H1 (cell line): ENCODE data around the gene SOHLH2. TPM values are rescaled to one million over a fixed set of nuclear protein-coding genes. Genes with fewer than 3 reads are reported as not detected.

Experiments used
- CTCF ChIA-PET: fragments of 300-600 bp; sonication (Branson Sonifier 250); formaldehyde crosslinking; loops from one replicate; lab custom pipeline; 2021; ENCODE audit not compliant: partially characterized antibody; lab: Charles Lee
- POLR2A ChIA-PET: fragments of 300-600 bp; sonication (Branson Sonifier 250); formaldehyde crosslinking; loops from one replicate; lab custom pipeline; 2021; ENCODE audit warnings: inconsistent platforms; ENCODE audit not compliant: partially characterized antibody; lab: Charles Lee
- DNase-seq, 2 experiments: peaks; one replicate each; pipeline versions ENCODE4 v3.0.0 to v3.0.0-alpha.2; 2010 to 2022; ENCODE audit warnings: low spot score in 2 of 2, low read depth in 1 of 2, mixed read lengths in 1 of 2
- FAIRE-seq: peaks from 2 replicates; lab custom pipeline; 2011; peaks lifted over from hg19 to GRCh38; lab: Jason Lieb, UNC
- H2AFZ ChIP-seq: 2 replicates; pipeline ENCODE4 v1.8.1; 2012; ENCODE audit warnings: low read length, inconsistent platforms
- H2AK5ac ChIP-seq: 2 replicates; pipeline ENCODE4 v1.6.1; 2013; ENCODE audit warnings: low read depth, low read length
- H2BK120ac ChIP-seq: replicated peaks from 2 replicates; pipeline ENCODE3; 2013; ENCODE audit warnings: low read depth, low read length, inconsistent platforms
- H2BK12ac ChIP-seq: 2 replicates; pipeline ENCODE4 v1.6.1; 2013; ENCODE audit warnings: low read depth, low read length
- H2BK15ac ChIP-seq: 2 replicates; pipeline ENCODE4 v1.6.1; 2013; ENCODE audit warnings: low read length
- H2BK20ac ChIP-seq: 2 replicates; pipeline ENCODE4 v1.6.1; 2013; ENCODE audit warnings: low read length
- H2BK5ac ChIP-seq: 2 replicates; pipeline ENCODE4 v1.6.1; 2013; ENCODE audit warnings: low read depth, low read length
- H3K14ac ChIP-seq: 2 replicates; pipeline ENCODE4 v1.6.1; 2013; ENCODE audit warnings: inconsistent platforms; ENCODE audit not compliant: insufficient read length
- H3K18ac ChIP-seq: 2 replicates; pipeline ENCODE4 v1.6.1; 2013; ENCODE audit warnings: low read length; ENCODE audit errors: extremely low read depth
- H3K23ac ChIP-seq: 2 replicates; pipeline ENCODE4 v1.6.1; 2013; ENCODE audit warnings: inconsistent platforms; ENCODE audit not compliant: insufficient read length
- H3K23me2 ChIP-seq: 2 replicates; pipeline ENCODE4 v1.6.1; 2013; ENCODE audit warnings: low read depth, low read length
- H3K27ac ChIP-seq: 2 replicates; pipeline ENCODE4 v1.6.1; 2011; ENCODE audit warnings: low read depth, low read length, inconsistent platforms
- H3K27me3 ChIP-seq, 4 experiments: replicated peaks in 1 of 4; 1 replicate in 1 of 4; 2 replicates in 3 of 4; pipeline versions ENCODE4 v1.6.1 to v1.8.1; 2011 to 2013; ENCODE audit warnings: low read length in 3 of 4, mild to moderate bottlenecking in 3 of 4, inconsistent platforms in 2 of 4, mixed read lengths in 2 of 4, moderate library complexity in 1 of 4; ENCODE audit not compliant: control insufficient read depth in 3 of 4, insufficient read depth in 3 of 4; ENCODE audit errors: extremely low read depth in 1 of 4
- H3K36me3 ChIP-seq, 4 experiments: 2 replicates each; pipeline versions ENCODE4 v1.6.1 to v1.8.1; 2011 to 2013; ENCODE audit warnings: mild to moderate bottlenecking in 4 of 4, low read length in 3 of 4, moderate library complexity in 2 of 4, control low read depth in 1 of 4, inconsistent platforms in 1 of 4; ENCODE audit not compliant: insufficient read depth in 4 of 4, control insufficient read depth in 2 of 4
- H3K4ac ChIP-seq: replicated peaks from 2 replicates; pipeline ENCODE3; 2013; ENCODE audit warnings: low read length, low read depth, mixed read lengths, inconsistent platforms; ENCODE audit not compliant: insufficient read length
- H3K4me1 ChIP-seq, 4 experiments: replicated peaks in 1 of 4; 1 replicate in 1 of 4; 2 replicates in 3 of 4; pipeline versions ENCODE4 v1.6.1 to v1.8.1; 2011 to 2013; ENCODE audit warnings: low read length in 3 of 4, inconsistent platforms in 2 of 4, mixed read lengths in 1 of 4; ENCODE audit not compliant: insufficient read depth in 4 of 4, control insufficient read depth in 3 of 4
- H3K4me2 ChIP-seq, 2 experiments: 2 replicates each; pipeline versions ENCODE4 v1.6.1 to v1.8.1; 2011 to 2013; ENCODE audit warnings: low read depth in 2 of 2, low read length in 2 of 2, control low read depth in 1 of 2, inconsistent platforms in 1 of 2, mild to moderate bottlenecking in 1 of 2; ENCODE audit not compliant: insufficient read depth in 1 of 2
- H3K4me3 ChIP-seq, 4 experiments: fragments of 200-600, 300-600 bp in 1 of 4; sonication (generic), shearing (Covaris generic), sonication (Bioruptor Twin) in 1 of 4; 2 replicates each; pipeline versions ENCODE4 v1.5.1 to v1.8.1; 2011 to 2016; ENCODE audit warnings: low read length in 4 of 4, low read depth in 3 of 4, control low read depth in 2 of 4, inconsistent platforms in 2 of 4, mild to moderate bottlenecking in 2 of 4, mixed read lengths in 1 of 4, moderate library complexity in 1 of 4; ENCODE audit not compliant: insufficient read depth in 2 of 4; ENCODE audit errors: extremely low read depth in 1 of 4
- H3K56ac ChIP-seq: replicated peaks from 2 replicates; pipeline ENCODE3; 2013; ENCODE audit warnings: low read depth, mild to moderate bottlenecking, mixed read lengths, low read length, inconsistent platforms; ENCODE audit not compliant: insufficient read length
- H3K79me1 ChIP-seq: 2 replicates; pipeline ENCODE4 v1.6.1; 2013; ENCODE audit warnings: low read depth, low read length, control low read depth
- H3K79me2 ChIP-seq, 2 experiments: 2 replicates each; pipeline versions ENCODE4 v1.6.1 to v1.8.1; 2012 to 2013; ENCODE audit warnings: low read length in 2 of 2, mild to moderate bottlenecking in 2 of 2, inconsistent platforms in 1 of 2; ENCODE audit not compliant: insufficient read depth in 2 of 2, control insufficient read depth in 1 of 2
- H3K9ac ChIP-seq, 4 experiments: replicated peaks in 1 of 4; 1 replicate in 1 of 4; 2 replicates in 3 of 4; pipeline versions ENCODE4 v1.6.1 to v1.8.1; 2011 to 2013; ENCODE audit warnings: low read depth in 3 of 4, low read length in 3 of 4, control low read depth in 2 of 4, mild to moderate bottlenecking in 2 of 4, moderate library complexity in 2 of 4, inconsistent platforms in 1 of 4; ENCODE audit errors: extremely low read depth in 1 of 4
- H3K9me3 ChIP-seq, 2 experiments: 2 replicates each; pipeline versions ENCODE4 v1.6.1 to v1.8.1; 2012 to 2013; ENCODE audit warnings: mild to moderate bottlenecking in 2 of 2, moderate library complexity in 2 of 2, control low read depth in 1 of 2, inconsistent platforms in 1 of 2, low read depth in 1 of 2, low read length in 1 of 2, mixed read lengths in 1 of 2; ENCODE audit not compliant: insufficient read depth in 2 of 2
- H4K20me1 ChIP-seq, 2 experiments: replicated peaks in 1 of 2; 2 replicates each; pipeline versions ENCODE3 to v1.8.1; 2011 to 2013; ENCODE audit warnings: inconsistent platforms in 2 of 2, low read length in 2 of 2, mild to moderate bottlenecking in 1 of 2; ENCODE audit not compliant: insufficient read depth in 2 of 2, control insufficient read depth in 1 of 2
- H4K5ac ChIP-seq: 2 replicates; pipeline ENCODE4 v1.6.1; 2013; ENCODE audit warnings: low read length, low read depth, mixed read lengths, inconsistent platforms; ENCODE audit not compliant: insufficient read length
- H4K8ac ChIP-seq: 2 replicates; pipeline ENCODE4 v1.8.0; 2013; ENCODE audit warnings: mild to moderate bottlenecking, moderate library complexity, low read length, inconsistent platforms; ENCODE audit not compliant: insufficient read depth; ENCODE audit errors: extremely low read depth
- H4K91ac ChIP-seq: replicated peaks from 2 replicates; pipeline ENCODE3; 2013; ENCODE audit warnings: low read length, mixed read lengths, inconsistent platforms; ENCODE audit not compliant: insufficient read length
- ASH2L ChIP-seq: fragments of 200-600, 300-600 bp; sonication (generic); IDR thresholded peaks from one replicate; pipeline ENCODE4 v1.7.1; 2017; ENCODE audit warnings: low read length
- CHD1 ChIP-seq: IDR thresholded peaks from 2 replicates; pipeline ENCODE4 v1.6.1; 2012; ENCODE audit warnings: low read depth, low read length, improper control_type of control experiment
- NRF1 ChIP-seq: IDR thresholded peaks from 2 replicates; pipeline ENCODE4 v1.6.1; 2011; ENCODE audit warnings: mild to moderate bottlenecking, low read depth, low read length, improper control_type of control experiment
- POLR2AphosphoS5 ChIP-seq: IDR thresholded peaks from 2 replicates; pipeline ENCODE4 v1.6.1; 2011; ENCODE audit warnings: low read depth, low read length
- SIRT6 ChIP-seq: IDR thresholded peaks from one replicate; pipeline ENCODE4 v1.7.1; 2012; ENCODE audit warnings: low read length, inconsistent platforms
- SP1 ChIP-seq: IDR thresholded peaks from 2 replicates; pipeline ENCODE4 v1.6.1; 2011; ENCODE audit warnings: low read depth, low read length
- SP4 ChIP-seq: IDR thresholded peaks from 2 replicates; pipeline ENCODE4 v1.6.1; 2012; ENCODE audit warnings: low read length, inconsistent platforms
- TAF7 ChIP-seq: optimal IDR thresholded peaks from 2 replicates; pipeline ENCODE3; 2011; ENCODE audit warnings: low read depth, mild to moderate bottlenecking, inconsistent platforms, low read length, moderate library complexity, borderline replicate concordance
- WGBS, 2 experiments: shearing (Covaris generic) in 1 of 2; methylation state at CpG; one replicate each; pipeline versions ENCODE4 v1.1.6 to v1.1.7; 2013 to 2015; ENCODE audit warnings: low lambda C conversion rate in 2 of 2, mixed read lengths in 2 of 2, inconsistent platforms in 1 of 2, low coverage in 1 of 2, missing lambda C conversion rate in 1 of 2; ENCODE audit not compliant: insufficient replicate concordance in 2 of 2, insufficient coverage in 1 of 2, insufficient read length in 1 of 2; ENCODE audit errors: extremely low coverage in 1 of 2, missing lambda C conversion rate in 1 of 2; 5-methylcytosine and 5-hydroxymethylcytosine counted together
- polyA plus RNA-seq, 7 experiments: library from polyadenylated mRNA; depleted of rRNA in 3 of 7; stranded (reverse) in 5 of 7; unstranded in 2 of 7; fragments of >200 nt in 5 of 7; fragments of 200-250 nt in 2 of 7; gene quantifications; 1 replicate in 5 of 7; 2 replicates in 1 of 7; 4 replicates in 1 of 7; pipeline versions ENCODE4 v1.2.1 to v1.2.3, GENCODE V29; 2011 to 2013; ENCODE audit warnings: missing spikeins in 2 of 7, mixed read lengths in 2 of 7
- total RNA-seq: library from RNA; stranded (reverse); fragmentation: NEBNext Ultra II Directional; extraction: Animal tissue kit (Norgen Biotek cat#: 25700); gene quantifications from 2 replicates; pipeline ENCODE4 v1.2.1, GENCODE V29; 2021
- TF ChIP-seq, protein P1 (sequence below), 3 experiments: IDR thresholded peaks; 1 replicate in 2 of 3; 2 replicates in 1 of 3; pipeline versions ENCODE4 v1.5.1 to v1.6.1; 2011; ENCODE audit warnings: low read length in 3 of 3, mild to moderate bottlenecking in 3 of 3, inconsistent platforms in 2 of 3, low read depth in 1 of 3, moderate library complexity in 1 of 3; ENCODE audit not compliant: insufficient read depth in 1 of 3; ENCODE audit errors: control extremely low read depth in 1 of 3

The SOHLH2 gene
- total and polyA plus RNA-seq, 2 of the 8 experiments (the other 6 are each of a cell fraction or from before 2014, with no cell fraction given) = 6.8 to 10.3 TPM

DNA sequence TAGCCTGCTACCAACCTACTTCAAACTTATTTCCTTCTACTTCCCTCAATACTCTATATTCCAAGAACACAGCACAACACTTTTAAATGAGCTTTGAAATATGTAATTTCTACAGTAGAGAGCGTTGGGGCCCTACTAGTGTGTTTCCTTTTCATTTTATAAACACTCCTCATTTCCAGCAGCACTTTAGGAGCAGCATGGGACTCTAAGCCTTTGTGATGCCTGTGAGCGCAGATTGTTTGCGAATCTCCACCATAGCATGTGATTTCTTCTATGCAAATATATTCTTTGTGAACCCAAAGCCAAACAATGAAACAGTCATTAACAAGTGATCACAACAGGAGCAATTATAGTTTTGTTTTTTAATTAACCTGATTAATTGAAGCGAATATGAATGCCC, 3.6 kb downstream of the SOHLH2 start:
- H3K27ac ChIP-seq = no peak overlapping the region

More for the DNA sequence above, 3.6 kb downstream of the SOHLH2 start:
- FAIRE-seq (no peak), DNase-seq (no peak)
- peaks cover 0 to 7% (median 1%) of the 10 kb centered on the region in 4 experiments; a peak in 2 of 8 replicates for H3K36me3 ChIP-seq
- no peak overlapping the region for H2BK20ac ChIP-seq
- H3K4me2 ChIP-seq = no peak overlapping the region
- H3K9me3 ChIP-seq = peaks cover 0 to 7% of the 10 kb centered on the region in 2 experiments; a peak in 1 of 4 replicates
- no peaks in the 10 kb centered on the region for H3K79me2 ChIP-seq
- no peak overlapping the region for H3K9ac ChIP-seq
- H3K56ac ChIP-seq = no peak overlapping the region
- no peak overlapping the region for H2BK5ac ChIP-seq
- no peak overlapping the region for H3K14ac ChIP-seq
- no peaks in the 10 kb centered on the region for H4K20me1 ChIP-seq
- no peaks in the 10 kb centered on the region for H3K23me2 ChIP-seq
- no peaks in the 10 kb centered on the region; a peak in 2 of 7 replicates for H3K4me1 ChIP-seq
- H4K8ac ChIP-seq = no peak overlapping the region
- TF ChIP-seq ASH2L (no peak), SP1 (no peak), NRF1 (no peak), SIRT6 (no peak), SP4 (no peak), CHD1 (no peak), TAF7 (no peak), POLR2AphosphoS5 (no peak)
- TF ChIP-seq, protein P1, sequence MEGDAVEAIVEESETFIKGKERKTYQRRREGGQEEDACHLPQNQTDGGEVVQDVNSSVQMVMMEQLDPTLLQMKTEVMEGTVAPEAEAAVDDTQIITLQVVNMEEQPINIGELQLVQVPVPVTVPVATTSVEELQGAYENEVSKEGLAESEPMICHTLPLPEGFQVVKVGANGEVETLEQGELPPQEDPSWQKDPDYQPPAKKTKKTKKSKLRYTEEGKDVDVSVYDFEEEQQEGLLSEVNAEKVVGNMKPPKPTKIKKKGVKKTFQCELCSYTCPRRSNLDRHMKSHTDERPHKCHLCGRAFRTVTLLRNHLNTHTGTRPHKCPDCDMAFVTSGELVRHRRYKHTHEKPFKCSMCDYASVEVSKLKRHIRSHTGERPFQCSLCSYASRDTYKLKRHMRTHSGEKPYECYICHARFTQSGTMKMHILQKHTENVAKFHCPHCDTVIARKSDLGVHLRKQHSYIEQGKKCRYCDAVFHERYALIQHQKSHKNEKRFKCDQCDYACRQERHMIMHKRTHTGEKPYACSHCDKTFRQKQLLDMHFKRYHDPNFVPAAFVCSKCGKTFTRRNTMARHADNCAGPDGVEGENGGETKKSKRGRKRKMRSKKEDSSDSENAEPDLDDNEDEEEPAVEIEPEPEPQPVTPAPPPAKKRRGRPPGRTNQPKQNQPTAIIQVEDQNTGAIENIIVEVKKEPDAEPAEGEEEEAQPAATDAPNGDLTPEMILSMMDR (IDR thresholded peaks at IDR 0.05; ENCODE audit: control extremely low read depth in 1 of 3, insufficient read depth in 1 of 3, low read depth in 1 of 3, low read length in 3 of 3) = no peak
- H2AK5ac ChIP-seq = no peak overlapping the region
- no peak overlapping the region for H2BK15ac ChIP-seq
- ChIA-PET POLR2A (no interaction called here), CTCF (no interaction called here)
- no peak overlapping the region for H2AFZ ChIP-seq
- no peaks in the 10 kb centered on the region for H3K27me3 ChIP-seq
- no peak overlapping the region for H3K23ac ChIP-seq
- 82% methylated on average over 4 of the region's 4 CpGs; no CpG with 5 or more reads in 1 of the 2 experiments for WGBS, 2 experiments
- no peak overlapping the region; the same call in 1 of the 2 replicates for H3K18ac ChIP-seq
- H3K4me3 ChIP-seq = no peak overlapping the region
- H4K5ac ChIP-seq = no peak overlapping the region
- H3K79me1 ChIP-seq = no peaks in the 10 kb centered on the region; the same call in 1 of the 2 replicates
- no peak overlapping the region for H2BK12ac ChIP-seq
- no peak overlapping the region for H2BK120ac ChIP-seq
- no peak overlapping the region for H4K91ac ChIP-seq
- H3K4ac ChIP-seq = no peak overlapping the region
